HepG2 (cell line): Measurements from ENCODE around the gene PRDX2. TPM values are rescaled to one million over a fixed set of nuclear protein-coding genes. Genes with fewer than 3 reads are reported as not detected.
A peak's percentile ranks its signal among the peaks of the same experiment; 100 is the strongest.

Source experiments
- ATF1 ChIP-seq: IDR thresholded peaks from 2 replicates; pipeline ENCODE4 v1.6.1; 2016; ENCODE audit warnings: mild to moderate bottlenecking, control low read depth
- ATF7-NPFF ChIP-seq: sonication (generic); formaldehyde crosslinking; IDR thresholded peaks from 2 replicates; pipeline ENCODE4 v1.8.1; 2023; ENCODE audit warnings: mild to moderate bottlenecking, low read depth, missing genetic modification reagents, moderate library complexity
- CBX1 ChIP-seq: IDR thresholded peaks from one replicate; pipeline ENCODE4 v1.6.1; 2016; ENCODE audit warnings: antibody characterized with exemption, low read depth
- FOXM1 ChIP-seq: sonication (generic); formaldehyde crosslinking; IDR thresholded peaks from 2 replicates; pipeline ENCODE4 v1.5.0; 2020; ENCODE audit warnings: missing genetic modification reagents
- NCOA5 ChIP-seq: sonication (generic); formaldehyde crosslinking; IDR thresholded peaks from 2 replicates; pipeline ENCODE4 v1.4.0; 2020; ENCODE audit warnings: missing genetic modification reagents
- NFE2 ChIP-seq: sonication (generic); formaldehyde crosslinking; IDR thresholded peaks from 2 replicates; pipeline ENCODE4 v1.4.0; 2020; ENCODE audit warnings: missing genetic modification reagents
- ZBED4 ChIP-seq: sonication (generic); formaldehyde crosslinking; IDR thresholded peaks from 2 replicates; pipeline ENCODE4 v1.4.0; 2020; ENCODE audit warnings: missing genetic modification reagents, borderline replicate concordance
- ZHX1 ChIP-seq: sonication (generic); formaldehyde crosslinking; IDR thresholded peaks from 2 replicates; pipeline ENCODE4 v1.8.1; 2022; ENCODE audit warnings: low read depth, mild to moderate bottlenecking, missing genetic modification reagents
- ZNF335 ChIP-seq: sonication (generic); formaldehyde crosslinking; IDR thresholded peaks from 2 replicates; pipeline ENCODE4 v1.4.0; 2020; ENCODE audit warnings: missing genetic modification reagents
- ZNF337 ChIP-seq: sonication (generic); formaldehyde crosslinking; IDR thresholded peaks from 2 replicates; pipeline ENCODE4 v1.5.1; 2020; ENCODE audit warnings: missing genetic modification reagents, low read depth, mild to moderate bottlenecking, borderline replicate concordance
- ZNF567 ChIP-seq: sonication (generic); formaldehyde crosslinking; IDR thresholded peaks from 2 replicates; pipeline ENCODE4 v1.8.1; 2023; ENCODE audit warnings: mild to moderate bottlenecking, missing genetic modification reagents, borderline replicate concordance
- ZNF619 ChIP-seq: sonication (generic); formaldehyde crosslinking; IDR thresholded peaks from 2 replicates; pipeline ENCODE4 v1.4.0; 2020; ENCODE audit warnings: mild to moderate bottlenecking, missing genetic modification reagents
- ZNF768 ChIP-seq: sonication (generic); formaldehyde crosslinking; IDR thresholded peaks from 2 replicates; pipeline ENCODE4 v1.4.0; 2020; ENCODE audit warnings: missing genetic modification reagents
- ZNF773 ChIP-seq: sonication (generic); formaldehyde crosslinking; IDR thresholded peaks from 2 replicates; pipeline ENCODE4 v1.4.0; 2020; ENCODE audit warnings: missing genetic modification reagents, borderline replicate concordance
- ZXDC ChIP-seq: sonication (generic); formaldehyde crosslinking; IDR thresholded peaks from 2 replicates; pipeline ENCODE4 v1.5.0; 2020; ENCODE audit warnings: mild to moderate bottlenecking, missing genetic modification reagents
- polyA plus RNA-seq, 8 experiments: library from polyadenylated mRNA; depleted of rRNA in 3 of 8; stranded (reverse) in 7 of 8; unstranded in 1 of 8; fragments of >200 nt; fragmentation: Illumina TruSeq in 4 of 8; extraction: Trizol in 4 of 8; gene quantifications; 2 replicates each; pipeline versions ENCODE4 v1.2.1 to v1.2.3, GENCODE V29; 2011 to 2016; ENCODE audit warnings: low read depth in 4 of 8, missing spikeins in 1 of 8, mixed read lengths in 1 of 8; ENCODE audit not compliant: insufficient read depth in 1 of 8
- total RNA-seq, 5 experiments: library from RNA; depleted of rRNA; stranded (reverse); fragments of >200 nt; fragmentation: Illumina TruSeq; extraction: Trizol; gene quantifications; 2 replicates each; pipeline ENCODE4 v1.2.3, GENCODE V29; 2016; ENCODE audit warnings: low read depth in 1 of 5
- TF ChIP-seq, protein P1 (sequence below): IDR thresholded peaks from 2 replicates; pipeline ENCODE4 v1.6.1; 2016; ENCODE audit warnings: missing biosample characterization, missing genetic modification reagents, low read depth

Gene PRDX2
- total and polyA plus RNA-seq, 2 of the 13 experiments (the other 11 are each of a cell fraction or from before 2014, with no cell fraction given): 218 to 381 TPM

GRCh38 chr19:12806242-12807081, 4.9 kb upstream of the PRDX2 start, which contains the start of gene RNASEH2A (continued):
- TF ChIP-seq FOXM1 (peak; percentile 65; the same call in 1 of the 2 replicates), ZNF773 (CRISPR knock-in tag) (peak; percentile 82; the same call in 1 of the 2 replicates), ZNF619 (CRISPR knock-in tag) (no peak), ZNF768 (CRISPR knock-in tag) (peak; percentile 70; the same call in 1 of the 2 replicates), ZHX1 (CRISPR knock-in tag) (0 out of 2 replicates have a peak, but pooled peaks have one; percentile 39), ATF7-NPFF (peak; percentile 77; the same call in 1 of the 2 replicates), NFE2 (CRISPR knock-in tag) (no peak), ZNF335 (0 out of 2 replicates have a peak, but pooled peaks have one; percentile 18), ZNF337 (CRISPR knock-in tag) (0 out of 2 replicates have a peak, but pooled peaks have one; percentile 59), CBX1 (no peak), ZXDC (CRISPR knock-in tag) (no peak), ZBED4 (CRISPR knock-in tag) (0 out of 2 replicates have a peak, but pooled peaks have one; percentile 34), ZNF567 (CRISPR knock-in tag) (no peak), ATF1 (CRISPR knock-in tag) (peak; percentile 92), NCOA5 (CRISPR knock-in tag) (no peak)
- TF ChIP-seq, protein P1, sequence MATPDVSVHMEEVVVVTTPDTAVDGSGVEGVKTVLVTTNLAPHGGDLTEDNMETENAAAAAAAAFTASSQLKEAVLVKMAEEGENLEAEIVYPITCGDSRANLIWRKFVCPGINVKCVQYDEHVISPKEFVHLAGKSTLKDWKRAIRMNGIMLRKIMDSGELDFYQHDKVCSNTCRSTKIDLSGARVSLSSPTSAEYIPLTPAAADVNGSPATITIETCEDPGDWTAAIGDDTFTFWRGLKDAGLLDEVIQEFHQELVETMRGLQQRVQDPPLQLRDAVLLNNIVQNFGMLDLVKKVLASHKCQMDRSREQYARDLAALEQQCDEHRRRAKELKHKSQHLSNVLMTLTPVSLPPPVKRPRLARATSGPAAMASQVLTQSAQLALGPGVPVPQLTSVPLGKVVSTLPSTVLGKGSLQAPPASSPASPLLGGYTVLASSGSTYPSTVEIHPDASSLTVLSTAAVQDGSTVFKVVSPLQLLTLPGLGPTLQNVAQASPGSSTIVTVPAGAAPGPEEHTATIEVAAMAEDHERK (CRISPR knock-in tag): peak; percentile 100
